ENCODE measurements around the gene LOXL1.
A peak's percentile ranks its signal among the peaks of the same experiment; 100 is the strongest.

The LOXL1 gene

DNA sequence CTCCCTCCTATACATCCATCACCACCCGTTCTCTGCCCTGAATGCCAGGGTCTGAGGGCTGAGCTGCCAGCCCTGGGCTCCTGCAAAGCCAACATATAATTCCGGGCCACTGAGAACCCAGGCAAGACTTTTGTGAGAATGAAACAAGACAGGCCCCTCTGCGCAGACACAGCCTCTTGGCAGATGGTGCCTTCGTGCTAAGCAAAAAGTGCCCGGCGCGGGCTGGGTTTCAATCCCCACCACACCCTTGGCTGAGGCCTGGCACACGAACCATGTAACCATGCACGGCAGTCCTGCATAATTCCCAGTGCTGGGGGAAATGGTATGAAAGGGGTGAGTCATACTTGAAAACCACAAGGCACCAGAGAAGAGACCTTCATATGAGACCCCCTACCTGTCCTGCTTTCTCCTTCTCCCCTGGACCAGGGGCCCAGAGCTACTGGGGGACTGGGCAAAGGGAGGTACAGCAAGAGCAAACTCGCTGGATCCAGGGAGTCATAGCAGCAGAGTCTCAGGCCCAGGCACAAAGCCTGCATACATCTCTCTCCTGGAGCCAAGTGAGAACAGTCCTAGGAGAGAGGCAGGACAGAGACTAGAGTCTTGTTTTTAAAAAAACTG lies 26.1 kb upstream of the LOXL1 start:
- TF ChIP-seq, protein P1, sequence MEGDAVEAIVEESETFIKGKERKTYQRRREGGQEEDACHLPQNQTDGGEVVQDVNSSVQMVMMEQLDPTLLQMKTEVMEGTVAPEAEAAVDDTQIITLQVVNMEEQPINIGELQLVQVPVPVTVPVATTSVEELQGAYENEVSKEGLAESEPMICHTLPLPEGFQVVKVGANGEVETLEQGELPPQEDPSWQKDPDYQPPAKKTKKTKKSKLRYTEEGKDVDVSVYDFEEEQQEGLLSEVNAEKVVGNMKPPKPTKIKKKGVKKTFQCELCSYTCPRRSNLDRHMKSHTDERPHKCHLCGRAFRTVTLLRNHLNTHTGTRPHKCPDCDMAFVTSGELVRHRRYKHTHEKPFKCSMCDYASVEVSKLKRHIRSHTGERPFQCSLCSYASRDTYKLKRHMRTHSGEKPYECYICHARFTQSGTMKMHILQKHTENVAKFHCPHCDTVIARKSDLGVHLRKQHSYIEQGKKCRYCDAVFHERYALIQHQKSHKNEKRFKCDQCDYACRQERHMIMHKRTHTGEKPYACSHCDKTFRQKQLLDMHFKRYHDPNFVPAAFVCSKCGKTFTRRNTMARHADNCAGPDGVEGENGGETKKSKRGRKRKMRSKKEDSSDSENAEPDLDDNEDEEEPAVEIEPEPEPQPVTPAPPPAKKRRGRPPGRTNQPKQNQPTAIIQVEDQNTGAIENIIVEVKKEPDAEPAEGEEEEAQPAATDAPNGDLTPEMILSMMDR (IDR thresholded peaks at IDR 0.05; ENCODE audit: low read depth, low read length, missing control alignments): no peak
- peak; percentile 72 for DNase-seq (ENCODE audit: low read depth)
- in situ Hi-C loops (cut with HindIII; ENCODE audit: low sequenced_read_pairs): no loop called here
- no peak overlapping the region for H3K4me3 ChIP-seq (ENCODE audit: low read depth, low read length)

DNA sequence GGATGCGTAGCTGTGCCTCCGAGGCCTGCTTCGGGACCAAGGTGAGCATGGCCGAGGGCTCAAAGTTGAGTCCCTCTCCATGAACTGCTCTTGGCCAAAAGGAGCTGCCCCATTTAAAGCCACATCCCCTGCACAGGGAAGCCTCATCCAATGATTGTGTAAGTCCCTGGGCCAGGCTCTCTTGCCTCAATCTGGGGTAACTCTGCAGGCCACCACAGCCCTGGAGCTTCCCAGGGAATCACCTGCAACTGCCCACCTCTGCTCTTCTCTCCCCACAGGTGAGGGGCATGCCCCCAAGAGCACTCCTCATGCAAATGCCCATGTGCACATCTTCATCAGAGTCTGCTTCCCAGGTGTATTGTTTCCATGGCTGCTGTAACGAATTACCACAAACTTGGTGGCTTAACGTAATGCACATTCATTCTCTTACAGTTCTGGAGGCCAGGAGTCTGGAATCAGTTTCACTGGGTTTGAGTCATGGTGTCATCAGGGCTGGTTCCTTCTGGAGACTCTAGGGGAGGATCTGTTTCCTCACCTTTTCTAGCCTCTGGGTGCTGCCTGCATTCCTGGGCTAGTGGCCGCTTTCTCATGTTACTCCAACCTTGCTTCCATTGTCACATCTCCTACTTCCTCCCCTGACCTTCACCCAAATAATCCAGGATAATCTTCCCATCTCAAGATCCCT lies 25.0 kb upstream of the LOXL1 start:
- TF ChIP-seq, protein P1 (IDR thresholded peaks at IDR 0.05; ENCODE audit: low read depth, low read length, missing control alignments): no peak

DNA sequence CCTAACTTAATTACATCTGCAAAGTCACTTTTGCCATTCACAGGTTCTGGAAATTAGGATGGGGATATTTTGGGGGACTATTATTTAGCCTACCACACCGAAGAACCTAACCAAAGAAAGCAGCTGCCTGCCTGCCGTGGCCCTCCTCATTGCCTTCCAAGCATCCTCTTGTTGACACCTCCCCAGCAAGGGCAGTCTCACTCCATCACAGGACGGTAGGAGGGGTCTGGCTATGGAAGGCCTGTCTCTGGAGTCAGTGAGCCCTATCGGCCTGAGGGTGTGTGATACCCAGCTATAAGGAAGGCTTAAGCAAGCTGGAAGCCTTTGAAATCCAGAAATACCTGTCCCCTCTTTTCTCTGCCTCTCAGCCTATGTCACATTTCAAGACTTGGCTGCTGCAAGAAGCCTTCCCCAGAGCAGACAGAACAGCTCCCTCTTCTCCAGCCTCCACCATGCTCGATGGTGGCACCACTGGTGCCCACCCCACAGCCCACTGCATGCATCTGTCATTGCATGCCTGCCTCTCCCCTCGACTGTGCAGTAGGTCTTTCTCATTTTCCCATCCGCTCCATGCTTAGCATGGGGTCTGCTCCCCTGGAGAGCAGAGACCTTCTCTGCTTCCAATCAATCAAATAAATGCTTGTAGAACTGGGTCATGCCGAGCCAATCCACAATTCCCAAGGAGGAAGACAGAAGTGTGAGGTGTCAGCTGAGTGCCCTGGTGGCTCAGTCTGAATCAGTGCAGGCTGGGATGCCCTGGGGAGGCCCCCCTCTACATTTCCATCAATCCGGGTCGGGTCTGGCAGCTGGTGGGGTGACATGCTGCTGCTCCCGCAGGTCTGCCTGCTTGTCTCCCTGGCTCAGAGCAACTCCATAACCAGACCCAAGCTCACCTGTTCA lies 23.9 kb upstream of the LOXL1 start:
- in situ Hi-C loops (cut with HindIII; ENCODE audit: low sequenced_read_pairs): no loop called here
- TF ChIP-seq, protein P1 (IDR thresholded peaks at IDR 0.05; ENCODE audit: low read depth, low read length, missing control alignments): no peak
- no peak overlapping the region for H3K4me3 ChIP-seq (ENCODE audit: low read depth, low read length)
- no peak for DNase-seq (ENCODE audit: low read depth)

More for the DNA sequence above, 25.0 kb upstream of the LOXL1 start:
- in situ Hi-C loops (cut with HindIII; ENCODE audit: low sequenced_read_pairs): no loop called here
- DNase-seq (ENCODE audit: low read depth): no peak
- H3K4me3 ChIP-seq (ENCODE audit: low read depth, low read length): no peak overlapping the region

DNA sequence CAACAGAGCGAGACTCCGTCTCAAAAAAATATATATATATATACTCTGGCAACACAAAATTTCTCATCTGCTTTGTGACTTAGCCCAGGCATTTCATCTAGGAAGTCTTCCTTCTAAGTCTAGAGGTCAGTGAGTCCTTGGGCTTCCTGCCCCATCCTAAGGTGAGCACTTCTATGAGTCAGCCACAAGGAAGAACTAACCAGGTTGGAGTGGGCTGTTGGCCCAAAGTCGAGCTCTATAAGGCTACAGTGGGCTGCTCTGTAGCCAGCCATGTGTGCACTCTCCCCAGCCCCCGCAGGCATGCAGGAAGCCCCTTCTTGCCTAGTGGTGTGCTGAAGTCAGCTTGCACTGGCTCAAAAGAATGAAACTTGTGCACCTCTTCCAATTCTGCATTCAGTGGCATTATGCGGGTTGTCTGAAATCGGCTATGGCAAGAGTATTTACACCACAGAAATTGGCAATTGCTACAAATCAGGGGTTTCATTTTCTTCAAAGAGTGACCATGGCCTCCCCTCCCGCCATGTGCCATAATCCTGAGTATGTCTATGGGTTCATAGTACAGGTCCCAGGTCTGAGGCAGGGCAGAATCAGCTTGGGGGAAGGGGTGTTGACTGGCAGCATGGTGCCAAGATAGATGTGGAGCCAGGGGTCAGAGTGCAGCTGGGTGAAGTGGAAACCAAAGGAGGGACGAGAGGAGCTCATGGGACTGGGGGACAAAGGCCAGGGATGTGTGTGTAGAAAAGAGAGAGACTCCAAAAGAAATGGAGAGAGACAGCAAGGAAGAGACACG lies 22.0 kb upstream of the LOXL1 start:
- TF ChIP-seq, protein P1 (IDR thresholded peaks at IDR 0.05; ENCODE audit: low read depth, low read length, missing control alignments): no peak
- in situ Hi-C loops (cut with HindIII; ENCODE audit: low sequenced_read_pairs): no loop called here
- no peak for DNase-seq (ENCODE audit: low read depth)
- no peak overlapping the region for H3K4me3 ChIP-seq (ENCODE audit: low read depth, low read length)

DNA sequence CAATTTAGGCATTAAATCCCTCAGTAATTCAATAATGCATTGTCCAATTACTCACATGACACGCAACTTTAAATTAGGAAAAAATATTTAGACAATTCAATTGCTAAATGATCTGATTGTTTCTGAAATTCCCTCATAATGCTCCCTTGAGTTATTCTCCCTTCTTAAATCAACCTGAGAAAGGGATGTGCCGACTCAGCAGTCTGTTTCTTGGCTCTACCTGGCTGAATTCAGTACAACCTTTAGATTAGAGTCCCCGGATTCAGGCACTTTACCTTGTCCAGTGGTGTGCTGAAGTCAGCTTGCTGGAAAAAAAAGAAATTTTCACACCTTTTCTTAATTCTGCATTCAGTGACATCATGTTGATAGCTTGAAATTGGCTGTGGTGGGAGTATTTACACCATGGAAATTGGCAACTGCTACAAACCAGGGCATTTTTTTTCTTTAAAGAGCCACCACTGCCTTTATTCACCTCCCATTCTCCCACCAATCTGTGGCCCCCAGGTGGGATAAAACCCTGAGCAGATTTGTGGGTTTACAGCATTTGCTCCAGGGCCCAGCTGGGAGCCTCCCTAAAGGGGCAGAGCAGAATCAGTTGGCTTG lies 20.9 kb upstream of the LOXL1 start:
- no peak for DNase-seq (ENCODE audit: low read depth)
- TF ChIP-seq, protein P1 (IDR thresholded peaks at IDR 0.05; ENCODE audit: low read depth, low read length, missing control alignments): no peak
- in situ Hi-C loops (cut with HindIII; ENCODE audit: low sequenced_read_pairs): no loop called here
- H3K4me3 ChIP-seq (ENCODE audit: low read depth, low read length): no peak overlapping the region
